Heart left ventricle (tissue), 13 donors: ENCODE measurements around the gene HSD17B8.

Experiments used
- POLR2A ChIP-seq, 2 donors: fragments of 450-650 bp; IDR thresholded peaks; one replicate each; pipeline ENCODE4 v1.6.1; 2017; ENCODE audit warnings: antibody characterized with exemption in 2 of 2, mild to moderate bottlenecking in 2 of 2, moderate library complexity in 2 of 2
- TF ChIP-seq, protein P1 (sequence below), 12 donors: fragments of 200-600 bp; sonication (generic) in 4 of 12; IDR thresholded peaks; one replicate each; pipeline versions ENCODE4 v1.5.0 to v1.8.0; 2018 to 2022; ENCODE audit warnings: antibody characterized with exemption in 12 of 12, mild to moderate bottlenecking in 5 of 12
- donor health status: ischemic (EF 13 %, LVEDD 7.1; RV severe dilation, severe dysfunction).
- donor health status: DM: no; HTN: yes; CAD: no.
- donor health status: DM: no; HTN: no; CAD: no.
- donor health status: ischemic (EF 25% LVEDD 6.9; RV normal size, moderate dysfunction).
- donor health status: ischemic (EF 25% LVEDD 5.7; RV mildly dilated, moderate dysfunction).
- donor health status: ischemic (EF 35%, LVEDD 5.7; RV mildly dilated, moderate dysfunction).
- donor health status: nonischemic (EF 11% LVEDD 7.7; RV severe dilation, severe dysfunction).
- donor health status: DM: yes; HTN: yes; CAD: no.
- donor health status: PGD.
- donor health status: ischemic (EF 29% LVEDD 5.4; RV normal size, mild dysfunction).
- donor health status: nonischemic (EF 23%, LVEDD 6.1; RV moderate dilation, normal function).

DNA sequence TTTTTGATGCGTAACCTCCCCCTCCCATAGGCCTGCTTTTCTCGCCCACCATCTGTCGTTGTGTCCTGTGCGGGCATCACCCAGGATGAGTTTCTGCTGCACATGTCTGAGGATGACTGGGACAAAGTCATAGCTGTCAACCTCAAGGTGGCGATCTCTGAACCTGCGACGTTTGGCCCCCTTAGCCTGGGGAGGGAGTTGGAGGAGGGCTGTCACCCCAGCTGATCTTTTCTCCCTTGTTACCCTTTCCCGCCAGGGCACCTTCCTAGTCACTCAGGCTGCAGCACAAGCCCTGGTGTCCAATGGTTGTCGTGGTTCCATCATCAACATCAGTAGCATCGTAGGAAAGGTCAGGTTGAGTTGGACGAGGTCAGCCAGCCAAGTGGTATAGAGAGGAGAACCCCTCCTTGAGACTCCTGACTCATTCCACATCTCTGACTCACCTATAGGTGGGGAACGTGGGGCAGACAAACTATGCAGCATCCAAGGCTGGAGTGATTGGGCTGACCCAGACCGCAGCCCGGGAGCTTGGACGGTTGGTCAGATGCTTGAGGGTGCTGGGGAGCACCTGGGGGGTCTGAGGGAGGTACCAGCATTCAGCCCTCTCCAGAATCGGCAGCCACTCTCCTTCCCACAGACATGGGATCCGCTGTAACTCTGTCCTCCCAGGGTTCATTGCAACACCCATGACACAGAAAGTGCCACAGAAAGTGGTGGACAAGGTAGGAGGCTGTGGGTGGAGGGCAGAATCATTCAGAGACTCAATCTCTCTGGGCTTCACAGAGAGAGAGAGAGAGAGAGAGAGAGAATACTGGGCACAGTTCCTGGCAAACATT, 954 bp downstream of the HSD17B8 start:
- TF ChIP-seq, protein P1, sequence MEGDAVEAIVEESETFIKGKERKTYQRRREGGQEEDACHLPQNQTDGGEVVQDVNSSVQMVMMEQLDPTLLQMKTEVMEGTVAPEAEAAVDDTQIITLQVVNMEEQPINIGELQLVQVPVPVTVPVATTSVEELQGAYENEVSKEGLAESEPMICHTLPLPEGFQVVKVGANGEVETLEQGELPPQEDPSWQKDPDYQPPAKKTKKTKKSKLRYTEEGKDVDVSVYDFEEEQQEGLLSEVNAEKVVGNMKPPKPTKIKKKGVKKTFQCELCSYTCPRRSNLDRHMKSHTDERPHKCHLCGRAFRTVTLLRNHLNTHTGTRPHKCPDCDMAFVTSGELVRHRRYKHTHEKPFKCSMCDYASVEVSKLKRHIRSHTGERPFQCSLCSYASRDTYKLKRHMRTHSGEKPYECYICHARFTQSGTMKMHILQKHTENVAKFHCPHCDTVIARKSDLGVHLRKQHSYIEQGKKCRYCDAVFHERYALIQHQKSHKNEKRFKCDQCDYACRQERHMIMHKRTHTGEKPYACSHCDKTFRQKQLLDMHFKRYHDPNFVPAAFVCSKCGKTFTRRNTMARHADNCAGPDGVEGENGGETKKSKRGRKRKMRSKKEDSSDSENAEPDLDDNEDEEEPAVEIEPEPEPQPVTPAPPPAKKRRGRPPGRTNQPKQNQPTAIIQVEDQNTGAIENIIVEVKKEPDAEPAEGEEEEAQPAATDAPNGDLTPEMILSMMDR (IDR thresholded peaks at IDR 0.05): no peak
- no peak for TF ChIP-seq POLR2A (IDR thresholded peaks at IDR 0.05)
